ENCODE measurements around the gene PAMR1. TPM values are rescaled to one million over a fixed set of nuclear protein-coding genes. Genes with fewer than 3 reads are reported as not detected.

The PAMR1 gene
- total and polyA plus RNA-seq, 9 of the 15 experiments (the other 6 are each of a cell fraction or from before 2014, with no cell fraction given): not detected

GRCh38 chr11:35412285-35412684 lies 113.1 kb downstream of the PAMR1 start:
- peaks cover 2 to 8% of the 10 kb centered on the region in 2 experiments; a peak in 2 of 5 replicates for H3K27me3 ChIP-seq (ENCODE audit: control insufficient read depth in 2 of 2, insufficient read depth in 2 of 2, low read length in 2 of 2)
- peak in 3 of 4 experiments; percentile 9 to 16 (median 16) for DNase-seq (ENCODE audit: extremely low read depth in 1 of 4, low spot score in 3 of 4)
- in situ Hi-C loops (cut with MboI): no loop called here
- no peaks in the 10 kb centered on the region for H3K79me2 ChIP-seq (ENCODE audit: control insufficient read depth, insufficient read depth, low read length)
- no TSS peak for BruUV-seq (replicated peaks)
- FAIRE-seq: peak; percentile 86
- H3K9me1 ChIP-seq (ENCODE audit: control insufficient read depth, insufficient read depth, low read length): no peaks in the 10 kb centered on the region
- no peaks in the 10 kb centered on the region for H3K9me3 ChIP-seq (replicated peaks; ENCODE audit: control insufficient read depth, insufficient read depth, low read depth, low read length)
- H3K4me3 ChIP-seq: no peak overlapping the region
- no peak overlapping the region for H3K27ac ChIP-seq (ENCODE audit: extremely low read depth, low read depth, low read length)
- no peak overlapping the region for H3K9ac ChIP-seq (ENCODE audit: insufficient read depth in 1 of 2, low read depth in 2 of 2, low read length in 2 of 2)
- no peak for ATAC-seq
- no peak overlapping the region for H2AFZ ChIP-seq (ENCODE audit: low read depth, low read length)
- TF ChIP-seq CTCF (IDR thresholded peaks at IDR 0.05 in 2 of 3, conservative IDR thresholded peaks at IDR 0.05 in 1 of 3; ENCODE audit: insufficient read depth in 2 of 3, low read depth in 1 of 3, low read length in 3 of 3) (peak; percentile 28 to 55 (median 49); a peak in 5 of 6 replicates), BHLHE40 (IDR thresholded peaks at IDR 0.05; ENCODE audit: low read length) (no peak), RAD21 (CRISPR knock-in tag; conservative IDR thresholded peaks at IDR 0.05 in 1 of 2, IDR thresholded peaks at IDR 0.05 in 1 of 2) (peak; percentile 34 to 61)
- H3K4me2 ChIP-seq (ENCODE audit: insufficient read depth, low read length): no peak overlapping the region
- H4K20me1 ChIP-seq (replicated peaks; ENCODE audit: control insufficient read depth, insufficient read depth, low read length): no peaks in the 10 kb centered on the region
- no peaks in the 10 kb centered on the region for H3K36me3 ChIP-seq (ENCODE audit: control insufficient read depth, insufficient read depth, low read length)
- CTCF ChIA-PET (ENCODE audit: low intra/inter-chr PET ratio): interaction anchor here (0.5 to 1.9 kb wide), 2 partner anchors 174 to 900 kb away, joined by 4 read pairs; no protein-coding TSS in a partner anchor
- POLR2A ChIA-PET: no interaction called here
- no peaks in the 10 kb centered on the region for H3K4me1 ChIP-seq (replicated peaks in 1 of 2; ENCODE audit: control insufficient read depth in 2 of 2, insufficient read depth in 2 of 2, low read length in 2 of 2)
- 2% methylated on average over 2 of the region's 2 CpGs for WGBS (ENCODE audit: insufficient coverage, low coverage, missing lambda C conversion rate)
- intact Hi-C loops (cut with micrococcal nuclease): no loop called here

All from K562 (cell line).